HG03196 (cell line): ENCODE results near the gene ADAMTS6.
"Not testable (repeated sequence)": the region's sequence is repeated elsewhere in the genome, so short reads cannot be mapped to it uniquely, and the experiment has no call there.

Experiments used
- ATAC-seq: cut with Tn5 transposase; IDR thresholded peaks from one replicate; pipeline ENCODE4 v1.9.1; 2021; ENCODE audit not compliant: unreplicated experiment

Gene ADAMTS6

DNA sequence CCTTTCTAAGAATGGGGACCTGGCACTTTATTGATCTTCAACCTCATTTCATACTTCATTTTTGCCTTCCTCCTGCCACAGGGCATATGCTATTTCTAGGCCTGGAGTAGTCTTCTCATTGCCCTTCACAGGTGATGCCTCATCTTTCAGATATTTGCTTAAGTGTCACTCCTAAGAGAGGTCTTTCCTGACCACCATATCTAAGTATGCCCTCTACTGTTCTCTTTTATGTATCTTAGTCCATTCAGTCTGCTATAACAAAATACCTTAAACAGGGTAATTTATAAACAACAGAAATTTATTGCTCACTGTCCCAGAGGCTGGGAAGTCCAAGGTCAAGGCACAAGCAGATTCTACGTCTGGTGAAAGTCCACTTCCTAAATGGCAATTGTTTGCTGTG is 99.1 kb downstream of the ADAMTS6 start:
- ATAC-seq, result no peak

- not testable (repeated sequence) for ATAC-seq
Observed at GRCh38 chr5:65370505-65370904, 111.2 kb downstream of the ADAMTS6 start.

- ATAC-seq, result no peak
Observed at GRCh38 chr5:65366655-65367054, 115.1 kb downstream of the ADAMTS6 start.

DNA sequence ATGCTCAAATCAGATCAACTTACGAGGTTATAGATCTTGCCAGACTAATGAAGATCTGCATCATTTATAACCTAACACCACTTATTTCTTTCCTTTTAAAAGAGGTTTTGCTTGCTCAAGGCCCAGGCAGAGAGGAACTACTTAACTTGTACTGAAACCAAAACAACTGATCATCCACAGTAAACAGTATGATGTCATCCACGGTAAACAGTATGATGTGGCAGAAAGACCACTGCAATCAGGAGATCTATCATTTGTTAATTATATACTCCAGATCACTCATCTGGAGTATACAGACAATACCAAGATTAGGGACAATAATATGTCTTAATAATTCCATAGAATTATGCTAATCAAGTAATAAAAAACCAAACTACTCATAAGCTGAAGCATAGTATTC is 116.8 kb downstream of the ADAMTS6 start:
- no peak for ATAC-seq

DNA sequence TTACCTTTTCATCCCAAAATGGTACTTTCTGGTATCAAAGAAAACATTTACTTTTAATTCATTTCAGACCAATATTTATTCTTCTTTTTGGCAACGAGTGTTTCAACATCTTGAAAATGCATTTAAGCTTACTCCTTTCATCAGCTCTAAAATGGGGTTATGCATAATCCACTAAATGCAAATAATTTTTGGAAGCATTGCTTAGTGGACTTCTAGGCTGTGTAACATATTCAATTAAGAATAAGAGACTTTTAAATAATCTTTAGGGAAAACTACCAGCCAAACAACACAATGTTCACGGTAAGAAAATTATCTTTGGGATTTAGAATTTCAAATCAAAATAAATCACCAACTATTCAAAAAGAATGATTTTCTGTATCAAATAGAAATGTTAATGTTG is 118.2 kb downstream of the ADAMTS6 start:
- no peak for ATAC-seq

DNA sequence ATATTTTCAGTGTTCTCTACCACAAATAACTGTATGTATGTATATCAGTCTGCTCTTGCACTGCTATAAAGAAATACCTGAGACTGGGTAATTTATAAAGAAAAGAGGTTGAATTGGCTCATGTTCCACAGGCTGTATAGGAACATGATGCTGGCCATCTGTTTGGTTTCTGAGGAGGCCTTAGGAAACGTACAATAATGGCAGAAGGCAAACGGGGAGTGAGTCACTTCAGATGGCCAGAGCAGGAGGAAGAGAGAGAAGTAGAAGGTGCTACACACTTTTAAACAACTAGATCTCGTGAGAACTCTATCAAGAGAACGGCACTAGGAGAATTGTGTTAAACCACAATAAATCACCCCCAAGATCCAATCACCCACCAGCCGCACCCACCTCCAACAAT is 121.7 kb downstream of the ADAMTS6 start:
- no peak for ATAC-seq

- ATAC-seq, result no peak
Observed at GRCh38 chr5:65359569-65359968, 122.2 kb downstream of the ADAMTS6 start.

DNA sequence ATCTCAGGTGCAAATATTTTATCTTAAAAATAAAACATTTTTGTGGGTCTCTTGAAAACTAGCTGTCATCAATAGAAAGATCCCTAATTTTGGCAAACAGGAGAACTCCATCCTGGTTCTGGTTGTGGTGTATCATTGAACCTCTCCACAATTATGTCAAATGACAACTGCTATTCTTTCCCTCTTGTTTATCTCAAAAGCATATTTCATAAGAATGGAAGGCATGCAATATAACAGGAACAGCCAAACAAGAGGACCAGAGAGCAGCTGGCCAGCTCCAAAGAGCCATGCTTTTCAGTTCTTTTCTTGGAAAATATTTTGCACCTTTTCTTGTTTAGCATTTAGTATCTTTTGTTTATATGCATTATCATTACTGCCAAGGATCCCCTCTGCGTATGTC is 125.4 kb downstream of the ADAMTS6 start:
- ATAC-seq, result no peak

- no peak for ATAC-seq
Observed at GRCh38 chr5:65355301-65355700, 126.4 kb downstream of the ADAMTS6 start.

GRCh38 chr5:65341835-65342234 is 139.9 kb downstream of the ADAMTS6 start:
- ATAC-seq, result no peak

- ATAC-seq, result no peak
Observed at GRCh38 chr5:65338606-65339151, 143.0 kb downstream of the ADAMTS6 start.

GRCh38 chr5:65334077-65334476 is 147.6 kb downstream of the ADAMTS6 start:
- no peak for ATAC-seq

GRCh38 chr5:65332591-65332990 is 149.1 kb downstream of the ADAMTS6 start:
- no peak for ATAC-seq

- ATAC-seq, result no peak
Observed at GRCh38 chr5:65329266-65329665, 152.5 kb downstream of the ADAMTS6 start.

DNA sequence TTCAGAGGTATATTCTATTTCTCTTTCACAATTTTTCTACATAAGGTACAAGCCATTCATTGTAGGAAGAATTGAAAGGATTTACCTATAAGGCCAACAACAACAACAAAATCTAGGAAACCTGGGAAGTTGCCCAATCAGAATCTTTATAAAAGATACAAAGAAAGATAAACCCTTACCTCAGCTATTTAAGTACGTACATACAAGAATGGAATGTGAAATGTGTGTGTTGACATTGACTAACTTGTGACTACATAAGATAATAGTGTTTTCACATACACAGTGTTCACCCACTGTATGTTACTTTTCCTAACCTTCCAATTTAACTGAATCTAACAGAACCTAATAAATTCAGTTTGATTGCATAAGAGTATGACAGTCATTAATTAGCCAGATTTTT is 154.1 kb downstream of the ADAMTS6 start:
- no peak for ATAC-seq

GRCh38 chr5:65326922-65327321 is 154.8 kb downstream of the ADAMTS6 start:
- no peak for ATAC-seq

DNA sequence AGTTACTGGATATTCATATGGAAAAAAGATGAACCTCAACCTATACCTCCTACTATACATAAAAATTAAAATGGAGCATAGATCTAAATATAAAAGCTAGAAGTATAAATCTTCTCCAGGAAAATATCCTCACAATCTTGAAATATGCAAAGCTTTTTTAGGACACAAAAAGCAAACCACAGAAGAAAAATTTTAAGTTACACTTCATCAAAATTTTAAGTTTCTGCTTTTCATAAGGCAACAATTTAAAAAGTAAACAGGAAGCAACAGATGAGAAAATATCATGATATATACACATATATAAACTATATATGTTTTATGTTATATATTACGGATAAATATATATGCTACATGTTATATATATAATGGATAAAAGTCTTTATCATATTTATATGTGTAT is 157.5 kb downstream of the ADAMTS6 start:
- no peak for ATAC-seq

DNA sequence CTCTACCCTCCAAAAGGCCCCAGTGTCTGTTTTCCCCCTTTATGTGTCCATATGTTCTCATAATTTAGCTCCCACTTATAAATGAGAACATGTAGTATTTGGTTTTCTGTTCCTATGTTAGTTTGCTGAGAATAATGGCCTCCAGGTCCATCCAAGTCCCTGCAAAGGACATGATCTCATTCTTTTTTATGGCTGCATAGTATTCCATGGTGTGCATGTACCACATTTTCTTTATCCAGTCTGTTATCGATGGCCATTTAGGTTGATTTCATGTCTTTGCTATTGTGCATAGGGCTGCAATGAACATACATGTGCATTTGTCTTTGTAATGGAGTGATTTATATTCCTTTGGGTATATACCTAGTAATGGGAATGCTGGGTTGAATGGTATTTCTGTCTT is 161.0 kb downstream of the ADAMTS6 start:
- ATAC-seq, result not testable (repeated sequence)

GRCh38 chr5:65320250-65320649 is 161.5 kb downstream of the ADAMTS6 start:
- no peak for ATAC-seq

DNA sequence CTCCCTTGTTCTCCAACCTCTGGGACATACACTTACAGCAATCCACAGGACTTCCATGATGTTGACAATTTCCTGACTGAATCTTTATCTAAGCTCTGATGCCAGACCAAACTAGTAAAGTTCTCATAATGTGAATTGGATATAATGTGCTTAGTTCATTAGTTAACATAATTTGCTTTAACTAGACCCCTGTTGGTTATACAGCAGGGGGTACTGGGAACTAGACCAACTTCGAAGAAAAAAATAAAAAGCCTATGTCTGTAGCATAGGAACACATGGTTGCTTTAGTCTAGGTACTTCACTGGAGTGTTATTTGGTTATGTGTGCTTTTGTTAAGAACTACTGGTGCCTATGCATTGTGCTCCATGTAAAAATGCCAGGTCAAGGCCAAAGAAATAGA is 173.8 kb downstream of the ADAMTS6 start:
- ATAC-seq, result no peak

- no peak for ATAC-seq
Observed at GRCh38 chr5:65307088-65307487, 174.6 kb downstream of the ADAMTS6 start.

DNA sequence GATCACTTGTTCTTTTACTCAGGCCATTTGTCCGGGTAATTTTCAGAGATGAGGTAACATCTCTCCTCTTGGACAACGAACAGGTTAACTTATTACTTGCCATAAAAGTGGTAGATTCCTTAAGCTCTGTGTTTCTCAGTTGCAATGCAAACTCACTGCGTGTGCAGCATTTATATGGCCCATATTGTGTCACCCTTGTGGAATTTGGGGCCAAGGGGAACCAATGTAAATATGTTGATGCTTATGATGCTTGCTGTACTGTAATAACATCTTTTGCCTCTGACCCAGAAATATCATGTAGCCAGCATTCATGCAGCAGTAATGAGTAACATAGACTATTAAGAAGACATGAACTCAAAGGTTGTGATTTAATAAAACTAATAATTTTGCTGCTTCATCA is 175.8 kb downstream of the ADAMTS6 start:
- ATAC-seq, result no peak

DNA sequence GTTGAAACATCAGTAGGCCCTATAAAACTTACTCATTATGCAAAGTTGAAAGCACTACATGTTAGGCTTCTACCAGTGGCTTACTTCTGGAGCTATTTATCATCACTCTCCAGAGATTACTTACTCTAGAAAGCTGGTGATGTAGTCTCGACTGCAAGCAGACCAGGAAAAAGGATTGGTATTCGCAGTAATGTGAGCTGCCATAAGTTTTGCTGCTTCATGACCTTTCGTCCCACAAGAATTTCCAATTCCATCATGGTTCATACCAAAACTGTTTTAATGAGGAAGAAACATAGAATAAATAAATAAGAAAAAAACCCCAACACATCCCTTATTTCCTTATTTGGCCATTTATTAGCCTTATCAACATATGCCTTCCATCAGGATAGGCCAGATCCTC is 181.9 kb downstream of the ADAMTS6 start:
- no peak for ATAC-seq

DNA sequence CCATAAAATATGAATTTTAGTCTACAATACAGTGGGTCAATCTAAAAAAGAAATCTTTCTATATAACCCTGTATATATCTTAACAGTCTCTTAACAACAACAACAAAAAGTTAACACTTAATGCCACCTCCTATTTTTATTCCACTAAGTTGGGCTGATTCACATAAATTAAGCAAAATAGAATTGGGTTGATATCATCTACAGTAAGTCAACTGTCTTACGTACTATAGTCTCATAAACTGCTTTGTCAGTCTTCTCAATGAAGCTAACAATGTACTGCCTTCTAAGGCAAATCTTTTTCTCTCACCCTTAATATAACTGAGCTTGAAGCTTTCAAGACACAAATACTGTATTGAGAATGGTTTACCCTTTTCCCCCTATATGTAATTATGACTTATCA is 185.7 kb downstream of the ADAMTS6 start:
- ATAC-seq, result no peak
